ENCODE data around the gene DEXI.

Gene DEXI

DNA sequence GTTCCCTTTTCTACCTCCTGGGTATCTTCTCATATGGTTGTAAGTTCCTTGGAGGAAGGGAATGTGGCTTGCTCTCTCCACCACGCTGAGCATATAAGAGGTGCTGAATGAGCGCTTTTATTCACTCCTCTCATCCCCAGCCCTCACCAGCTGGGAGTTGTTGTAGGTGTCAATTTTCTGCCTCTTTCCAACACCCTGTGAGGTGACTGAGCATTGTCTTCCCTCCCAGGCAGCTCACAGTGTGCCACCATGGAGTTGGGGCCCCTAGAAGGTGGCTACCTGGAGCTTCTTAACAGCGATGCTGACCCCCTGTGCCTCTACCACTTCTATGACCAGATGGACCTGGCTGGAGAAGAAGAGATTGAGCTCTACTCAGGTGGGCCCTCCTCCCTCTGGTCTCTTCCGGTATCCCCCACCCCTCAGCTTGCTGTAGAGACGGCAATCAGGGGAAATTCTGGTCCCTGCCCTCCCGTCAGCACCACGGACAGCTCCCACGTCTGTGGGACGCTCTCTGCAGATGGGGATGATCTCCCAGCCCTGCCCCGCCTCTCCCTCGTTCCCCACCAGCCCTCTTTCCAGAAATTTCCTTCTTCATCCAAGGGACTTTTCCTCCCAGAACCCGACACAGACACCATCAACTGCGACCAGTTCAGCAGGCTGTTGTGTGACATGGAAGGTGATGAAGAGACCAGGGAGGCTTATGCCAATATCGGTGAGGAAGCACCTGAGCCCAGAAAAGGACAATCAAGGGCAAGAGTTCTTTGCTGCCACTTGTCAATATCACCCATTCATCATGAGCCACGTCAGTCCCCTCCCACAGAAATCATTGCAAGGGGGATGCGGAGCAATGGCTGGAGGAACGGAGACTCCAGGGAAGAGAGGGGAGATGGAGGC is 47.0 kb downstream of the DEXI start:
- H3K27ac ChIP-seq = no peak overlapping the region
- H3K27me3 ChIP-seq = no peaks in the 10 kb centered on the region
- no peaks in the 10 kb centered on the region for H3K36me3 ChIP-seq
- H3K4me3 ChIP-seq (ENCODE audit: low read depth in 1 of 2, low read length in 1 of 2) = no peak overlapping the region
- H3K9me3 ChIP-seq = no peaks in the 10 kb centered on the region
- TF ChIP-seq, protein P1, sequence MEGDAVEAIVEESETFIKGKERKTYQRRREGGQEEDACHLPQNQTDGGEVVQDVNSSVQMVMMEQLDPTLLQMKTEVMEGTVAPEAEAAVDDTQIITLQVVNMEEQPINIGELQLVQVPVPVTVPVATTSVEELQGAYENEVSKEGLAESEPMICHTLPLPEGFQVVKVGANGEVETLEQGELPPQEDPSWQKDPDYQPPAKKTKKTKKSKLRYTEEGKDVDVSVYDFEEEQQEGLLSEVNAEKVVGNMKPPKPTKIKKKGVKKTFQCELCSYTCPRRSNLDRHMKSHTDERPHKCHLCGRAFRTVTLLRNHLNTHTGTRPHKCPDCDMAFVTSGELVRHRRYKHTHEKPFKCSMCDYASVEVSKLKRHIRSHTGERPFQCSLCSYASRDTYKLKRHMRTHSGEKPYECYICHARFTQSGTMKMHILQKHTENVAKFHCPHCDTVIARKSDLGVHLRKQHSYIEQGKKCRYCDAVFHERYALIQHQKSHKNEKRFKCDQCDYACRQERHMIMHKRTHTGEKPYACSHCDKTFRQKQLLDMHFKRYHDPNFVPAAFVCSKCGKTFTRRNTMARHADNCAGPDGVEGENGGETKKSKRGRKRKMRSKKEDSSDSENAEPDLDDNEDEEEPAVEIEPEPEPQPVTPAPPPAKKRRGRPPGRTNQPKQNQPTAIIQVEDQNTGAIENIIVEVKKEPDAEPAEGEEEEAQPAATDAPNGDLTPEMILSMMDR (IDR thresholded peaks at IDR 0.05) = no peak
- H3K4me1 ChIP-seq (ENCODE audit: control insufficient read depth in 1 of 2, insufficient read depth in 1 of 2, low read depth in 1 of 2, low read length in 1 of 2) = no peaks in the 10 kb centered on the region

DNA sequence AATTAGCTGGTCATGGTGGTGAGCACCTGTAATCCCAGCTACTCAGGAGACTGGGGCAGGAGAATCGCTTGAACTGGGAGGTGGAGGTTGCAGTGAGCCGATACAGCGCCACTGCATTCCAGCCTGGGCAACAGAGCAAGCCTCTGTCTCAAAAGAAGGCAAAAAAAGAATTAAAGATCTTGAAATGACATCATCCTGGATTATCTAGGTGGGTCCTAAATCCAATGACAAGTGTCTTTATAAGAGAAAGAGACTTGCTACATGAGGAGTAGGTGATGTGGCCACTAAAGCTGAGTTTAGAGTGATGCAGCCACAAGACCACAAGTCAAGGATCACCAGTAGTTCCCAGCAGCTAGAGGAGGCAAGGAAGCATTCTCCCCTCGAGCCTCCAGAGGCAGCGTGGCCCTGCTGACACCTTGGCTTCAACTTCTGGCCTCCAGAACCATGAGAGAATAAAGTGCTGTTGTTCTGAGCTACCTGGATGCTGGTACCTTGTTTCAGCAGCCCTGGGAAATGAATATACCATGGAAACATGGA is 49.4 kb downstream of the DEXI start:
- TF ChIP-seq, protein P1 (IDR thresholded peaks at IDR 0.05) = no peak
- Histone ChIP-seq H3K4me3 (ENCODE audit: low read depth in 1 of 2, low read length in 1 of 2) (no peak overlapping the region), H3K27me3 (peaks cover 18% of the 10 kb centered on the region), H3K4me1 (ENCODE audit: control insufficient read depth in 1 of 2, insufficient read depth in 1 of 2, low read depth in 1 of 2, low read length in 1 of 2) (no peaks in the 10 kb centered on the region), H3K27ac (no peak overlapping the region), H3K9me3 (no peaks in the 10 kb centered on the region), H3K36me3 (no peaks in the 10 kb centered on the region)

DNA sequence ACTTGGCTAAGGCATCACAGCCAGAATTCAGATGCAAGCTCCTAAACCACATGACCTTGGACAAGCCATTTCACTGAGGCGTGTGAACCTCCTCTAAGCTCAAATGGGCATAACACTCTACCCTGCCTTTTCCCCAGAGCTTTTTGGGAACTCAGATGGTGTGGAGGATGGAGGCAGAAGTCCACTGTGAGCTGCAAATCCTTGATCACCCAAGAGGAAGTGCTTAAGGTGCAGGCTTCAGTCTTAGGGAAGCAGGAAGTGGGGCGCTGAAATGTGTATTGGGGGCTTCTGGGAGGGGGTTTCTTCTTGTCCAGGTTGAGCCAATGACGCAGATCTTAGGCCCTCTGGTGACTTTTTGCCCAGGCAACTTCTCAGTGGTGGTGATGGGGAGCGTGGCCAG is 52.4 kb downstream of the DEXI start:
- Histone ChIP-seq H3K27me3 (peaks cover 24% of the 10 kb centered on the region), H3K4me1 (ENCODE audit: control insufficient read depth in 1 of 2, insufficient read depth in 1 of 2, low read depth in 1 of 2, low read length in 1 of 2) (no peaks in the 10 kb centered on the region), H3K4me3 (ENCODE audit: low read depth in 1 of 2, low read length in 1 of 2) (no peak overlapping the region), H3K27ac (no peak overlapping the region), H3K9me3 (no peaks in the 10 kb centered on the region), H3K36me3 (no peaks in the 10 kb centered on the region)
- TF ChIP-seq, protein P1 (IDR thresholded peaks at IDR 0.05) = no peak

DNA sequence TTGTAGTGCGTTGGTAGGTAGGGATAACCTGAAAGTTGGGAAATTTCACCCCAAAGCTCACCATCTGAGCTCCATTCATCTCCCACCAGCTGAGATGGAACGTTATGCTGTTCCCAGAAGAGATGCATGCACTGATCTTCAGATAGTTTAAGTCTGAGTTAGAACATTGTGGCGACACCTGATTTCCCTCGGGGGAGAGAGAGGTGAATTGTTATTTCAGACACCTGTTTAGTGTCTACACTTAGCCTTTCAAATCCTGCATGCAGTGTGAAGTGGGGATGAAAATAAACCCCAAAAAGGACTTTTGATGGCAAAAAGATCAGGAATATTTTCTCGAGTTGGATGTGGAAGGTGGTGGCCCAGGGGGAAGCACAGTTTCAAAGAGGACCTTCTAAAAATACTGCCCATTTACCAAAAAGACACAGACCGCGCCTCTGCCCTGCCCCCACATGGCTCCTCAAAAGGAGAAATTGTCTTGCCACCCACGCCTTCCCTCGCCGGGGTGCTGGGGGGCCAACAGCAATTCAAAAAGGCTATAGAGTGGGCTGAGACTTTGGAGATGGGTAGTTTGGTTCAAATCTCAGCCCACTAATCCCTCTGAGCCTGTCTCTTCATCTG is 53.8 kb downstream of the DEXI start:
- peaks cover 24% of the 10 kb centered on the region for H3K27me3 ChIP-seq
- H3K9me3 ChIP-seq = no peaks in the 10 kb centered on the region
- H3K4me3 ChIP-seq (ENCODE audit: low read depth in 1 of 2, low read length in 1 of 2) = no peak overlapping the region
- no peaks in the 10 kb centered on the region for H3K36me3 ChIP-seq
- no peak overlapping the region for H3K27ac ChIP-seq
- TF ChIP-seq, protein P1 (IDR thresholded peaks at IDR 0.05) = no peak
- H3K4me1 ChIP-seq (ENCODE audit: control insufficient read depth in 1 of 2, insufficient read depth in 1 of 2, low read depth in 1 of 2, low read length in 1 of 2) = no peaks in the 10 kb centered on the region

DNA sequence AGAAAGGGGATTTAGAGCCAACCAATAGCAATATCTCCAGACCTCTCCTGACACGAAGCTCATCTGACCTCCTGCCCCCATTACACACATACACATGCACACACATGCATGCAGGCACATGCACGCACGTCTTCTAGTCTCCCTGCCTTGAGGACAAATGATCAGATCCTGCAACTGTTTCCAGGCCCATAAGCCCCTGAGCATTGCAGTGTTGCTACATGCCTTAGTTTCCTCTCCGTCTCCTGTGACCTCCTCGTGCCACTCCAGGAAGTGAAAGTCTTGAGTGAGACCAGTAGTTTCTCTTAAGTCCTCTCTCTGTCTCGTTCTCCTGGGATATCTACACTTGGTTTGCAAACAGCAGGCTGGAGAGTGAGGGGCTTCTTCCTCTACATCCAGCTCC is 57.0 kb downstream of the DEXI start:
- peaks cover 42% of the 10 kb centered on the region for H3K27me3 ChIP-seq
- H3K36me3 ChIP-seq = no peaks in the 10 kb centered on the region
- TF ChIP-seq, protein P1 (IDR thresholded peaks at IDR 0.05) = no peak
- H3K27ac ChIP-seq = no peak overlapping the region
- no peak overlapping the region for H3K4me3 ChIP-seq (ENCODE audit: low read depth in 1 of 2, low read length in 1 of 2)
- H3K9me3 ChIP-seq = no peaks in the 10 kb centered on the region
- H3K4me1 ChIP-seq (ENCODE audit: control insufficient read depth in 1 of 2, insufficient read depth in 1 of 2, low read depth in 1 of 2, low read length in 1 of 2) = no peaks in the 10 kb centered on the region

Measured in neutrophil (primary cell).